GM18519 (cell line): ENCODE measurements around the gene CCND2.

Source experiments
- ATAC-seq: cut with Tn5 transposase; IDR thresholded peaks from one replicate; pipeline ENCODE4 v1.9.1; 2021; ENCODE audit warnings: mild to moderate bottlenecking, moderate library complexity; ENCODE audit not compliant: unreplicated experiment, low FRiP score

Gene CCND2

DNA sequence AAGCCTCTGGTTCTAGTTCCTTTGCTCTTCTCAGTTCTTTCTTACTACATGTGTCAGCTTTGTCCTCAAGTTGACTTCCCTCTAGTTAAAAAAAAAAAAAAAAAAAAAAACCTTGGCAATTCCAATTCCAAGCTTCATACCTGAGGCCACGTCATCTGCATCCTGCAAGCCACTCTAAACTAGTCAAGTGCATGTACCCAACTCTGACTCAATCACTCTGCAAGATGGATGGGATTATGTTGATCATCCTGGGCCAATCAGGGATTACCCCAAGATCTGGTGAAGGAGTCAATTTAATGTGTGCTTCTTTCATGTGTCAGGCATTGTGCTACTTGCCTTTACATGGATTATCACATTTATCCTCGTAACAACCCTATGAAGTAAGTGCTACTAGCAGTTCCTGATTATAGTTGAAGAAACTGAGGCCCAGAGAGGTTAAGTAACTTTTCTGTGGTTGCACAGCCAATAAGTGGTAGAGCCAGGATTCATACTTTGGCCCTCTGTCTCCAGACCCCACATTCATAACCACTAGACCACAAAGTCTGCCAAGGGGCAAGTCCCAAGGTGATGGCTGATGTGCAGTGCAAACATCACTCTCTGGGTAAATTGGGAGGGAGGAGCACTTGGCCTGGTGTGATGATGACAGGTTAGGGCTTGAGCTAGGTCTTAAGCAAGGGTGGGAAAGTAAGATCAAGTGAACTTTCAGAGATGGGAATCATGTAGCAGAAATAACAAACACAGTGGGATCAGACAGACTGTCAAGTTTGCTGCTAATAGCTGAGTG, 17.3 kb upstream of the CCND2 start:
- ATAC-seq = no peak

DNA sequence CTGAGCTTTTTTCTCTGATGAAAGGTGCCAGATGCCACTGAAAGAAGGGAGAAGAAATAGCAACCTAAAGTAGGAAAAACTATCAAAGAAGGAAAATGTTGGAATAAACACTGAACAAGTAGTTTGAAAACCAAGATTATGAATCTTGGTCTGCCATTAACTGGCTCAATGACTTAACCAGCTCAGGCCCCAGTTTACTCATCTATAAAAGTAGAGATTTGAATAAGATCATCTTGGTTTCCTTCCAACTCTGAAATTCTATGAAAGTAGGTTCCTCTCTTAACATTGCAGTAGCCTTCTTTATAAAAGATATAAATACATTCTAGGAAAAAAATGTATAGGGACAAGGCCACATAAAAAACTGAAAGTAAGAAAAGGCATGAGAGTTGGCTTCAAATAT, 16.1 kb upstream of the CCND2 start:
- no peak for ATAC-seq

DNA sequence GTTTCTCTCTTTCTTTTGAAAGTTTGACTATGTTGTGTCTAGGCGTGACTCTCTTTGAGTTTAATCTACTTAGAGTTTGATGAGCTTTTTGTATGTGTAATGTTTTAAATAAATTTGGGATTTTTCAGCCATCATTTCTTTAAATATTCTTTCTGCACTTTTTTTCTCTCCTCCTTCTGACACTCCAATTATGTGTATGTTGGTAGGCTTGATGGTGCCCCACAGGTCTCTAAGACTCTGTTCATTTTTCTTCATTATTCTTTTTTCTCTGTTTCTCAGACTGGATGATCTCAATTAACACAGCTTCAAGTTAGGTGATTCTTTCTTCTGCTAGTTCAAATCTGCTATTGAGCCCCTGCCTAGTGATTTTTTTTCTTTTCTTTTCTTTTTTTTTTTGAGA, 14.5 kb upstream of the CCND2 start:
- ATAC-seq = no peak

DNA sequence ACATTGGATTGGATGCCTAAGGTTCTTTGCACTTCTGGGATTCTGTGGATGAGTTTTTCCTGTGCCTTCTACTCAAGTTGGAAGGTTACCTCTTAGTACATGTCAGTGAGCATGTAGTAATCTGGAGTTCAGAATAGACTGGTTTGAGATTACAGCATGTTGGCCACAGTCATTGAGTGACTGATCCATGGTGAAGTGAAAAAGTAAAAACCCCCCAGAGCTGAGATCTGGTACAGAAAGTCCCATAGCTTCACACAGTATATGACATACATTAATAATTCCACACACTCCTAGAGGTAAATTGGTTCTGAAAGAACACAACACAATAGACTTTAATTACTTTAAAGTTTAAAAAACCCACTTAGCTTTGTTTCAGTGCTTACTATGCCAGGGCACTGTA, 11.9 kb upstream of the CCND2 start:
- ATAC-seq = no peak

DNA sequence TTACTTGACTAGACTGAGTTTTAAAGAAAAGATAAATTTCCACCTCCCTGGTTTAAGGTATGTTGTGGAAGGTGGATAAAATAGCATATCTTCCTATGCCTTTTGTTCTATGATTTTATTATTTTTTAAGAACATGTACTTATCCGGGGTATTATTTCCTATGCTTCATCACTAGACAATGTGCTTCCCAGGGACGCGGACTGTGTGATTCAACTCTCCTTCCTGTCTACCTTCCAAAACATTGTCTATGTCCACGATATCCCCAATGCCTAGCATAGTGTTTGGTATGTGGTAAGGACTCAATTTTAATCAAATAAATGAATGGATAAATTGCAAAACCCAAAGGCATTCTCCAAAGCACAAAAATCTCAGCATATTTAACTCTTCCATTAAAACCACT, 8.3 kb upstream of the CCND2 start:
- ATAC-seq = no peak

DNA sequence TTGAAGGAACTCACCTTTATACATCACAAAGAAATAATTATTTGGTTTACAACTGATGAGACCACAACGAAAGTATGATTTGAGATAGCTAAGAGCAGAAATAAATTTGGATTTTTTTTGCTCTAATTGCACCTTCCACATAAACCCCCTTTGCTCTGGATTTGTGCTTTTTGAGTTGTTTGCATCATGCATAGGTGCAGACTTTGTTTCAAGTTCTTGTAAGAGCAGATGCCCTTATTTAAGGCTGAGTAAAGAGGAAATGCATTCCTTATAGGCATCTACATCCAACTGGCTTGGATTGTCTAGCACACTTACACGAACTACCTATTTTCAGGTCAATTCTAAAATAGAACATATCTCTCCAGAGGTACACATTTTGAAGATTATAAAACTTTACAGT, 6.6 kb upstream of the CCND2 start:
- no peak for ATAC-seq

DNA sequence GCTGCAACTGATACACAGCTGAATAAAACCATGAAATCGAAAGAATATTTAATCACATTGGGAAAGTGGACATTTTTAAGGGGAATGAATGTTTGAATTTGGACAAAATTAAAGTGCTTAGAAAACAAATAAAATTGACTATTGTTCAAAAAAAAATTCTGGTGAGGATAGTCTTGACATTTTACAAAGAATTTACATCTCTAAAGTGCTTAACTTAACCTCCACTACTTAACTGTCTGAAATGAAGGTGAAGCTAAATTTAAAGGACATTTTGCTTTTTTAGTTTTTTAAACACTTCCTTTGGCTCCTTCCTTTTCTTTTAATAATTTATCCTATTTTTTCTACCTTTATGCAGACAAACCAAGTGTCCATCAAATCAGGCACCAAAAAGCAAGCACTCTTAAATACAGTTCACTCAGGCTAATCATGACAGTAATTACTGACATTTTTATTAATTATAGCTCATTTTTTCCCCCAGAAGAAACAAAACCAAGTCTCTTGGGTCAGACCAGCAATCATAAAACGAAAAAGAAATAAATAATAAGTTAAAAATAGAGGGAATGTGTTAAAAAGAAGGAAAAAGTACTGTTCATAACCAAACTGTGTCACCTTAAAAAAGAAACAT, 5.7 kb upstream of the CCND2 start:
- ATAC-seq = no peak

DNA sequence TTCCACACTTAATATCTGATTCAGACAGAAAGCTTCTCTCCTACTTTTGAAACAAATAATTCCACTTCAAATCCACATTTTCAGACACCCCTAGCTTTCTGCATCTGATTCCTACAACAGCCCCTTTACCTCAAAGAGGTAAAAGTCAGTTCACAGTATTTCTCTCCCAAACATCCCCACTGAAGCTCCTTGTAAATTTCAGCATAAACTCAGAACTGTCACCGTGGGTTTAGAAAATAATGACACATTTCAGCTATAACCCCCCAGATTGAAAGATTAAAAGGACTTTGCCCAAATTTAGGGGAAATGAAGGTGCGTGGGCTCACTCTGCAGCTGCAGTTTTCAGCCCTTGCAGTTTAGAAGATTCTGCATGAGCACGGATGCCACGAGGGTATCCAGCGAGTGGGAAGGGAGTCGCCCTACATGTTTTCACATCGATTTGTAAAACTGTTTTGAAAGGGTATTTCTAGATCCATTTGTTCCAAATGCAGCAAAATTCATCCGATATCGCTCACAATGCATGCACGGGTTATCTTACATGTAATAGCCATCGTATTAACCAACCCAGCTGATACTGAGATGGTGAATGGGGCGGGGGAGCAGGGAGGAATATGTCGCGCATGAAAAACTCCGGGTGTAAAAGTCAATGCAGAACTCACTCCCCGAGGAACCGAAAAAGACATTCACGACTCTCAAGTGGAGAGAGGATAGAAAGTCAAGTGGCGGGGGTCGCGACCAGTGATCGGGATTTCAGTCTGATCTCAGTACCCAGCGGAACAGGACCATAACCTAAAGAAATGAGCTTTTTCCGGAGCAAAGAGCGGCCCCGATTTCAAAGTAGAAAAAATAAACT, 5.0 kb upstream of the CCND2 start:
- ATAC-seq = no peak

DNA sequence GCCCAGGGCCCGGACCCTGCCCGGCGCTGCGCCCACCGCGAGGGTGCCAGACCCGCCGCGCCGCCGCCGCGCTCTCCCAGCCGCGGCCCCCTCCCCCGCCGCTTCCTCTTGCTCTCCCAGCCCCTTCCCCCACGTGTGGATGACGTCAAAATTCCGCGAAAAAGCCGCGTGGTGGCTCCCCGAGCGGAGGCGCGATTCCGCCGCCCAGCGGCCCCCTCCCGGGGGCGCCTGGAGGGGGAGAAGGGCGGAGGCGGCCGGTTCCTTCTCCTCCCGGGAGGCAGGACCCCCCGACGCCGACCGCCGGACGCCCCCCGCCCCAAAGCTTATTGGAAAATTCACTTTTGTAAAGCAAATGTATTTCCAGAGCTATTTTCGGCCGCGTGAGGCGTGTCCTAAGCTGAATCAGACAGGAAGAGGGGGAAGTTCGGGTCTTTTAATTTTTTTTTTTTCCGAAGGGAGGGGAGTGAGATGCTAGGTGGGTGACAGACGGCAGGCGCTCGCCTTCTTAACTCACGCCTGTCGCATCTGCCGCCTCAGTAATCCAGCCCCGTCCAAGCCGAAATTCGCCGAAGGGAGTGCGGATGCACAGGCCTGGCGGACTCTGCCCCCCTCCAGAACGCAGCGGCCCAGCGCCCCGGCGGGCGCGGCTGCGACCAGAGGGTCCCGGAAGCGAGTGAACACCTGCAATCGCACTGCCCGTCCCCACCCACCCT, 4.1 kb upstream of the CCND2 start:
- ATAC-seq = no peak

DNA sequence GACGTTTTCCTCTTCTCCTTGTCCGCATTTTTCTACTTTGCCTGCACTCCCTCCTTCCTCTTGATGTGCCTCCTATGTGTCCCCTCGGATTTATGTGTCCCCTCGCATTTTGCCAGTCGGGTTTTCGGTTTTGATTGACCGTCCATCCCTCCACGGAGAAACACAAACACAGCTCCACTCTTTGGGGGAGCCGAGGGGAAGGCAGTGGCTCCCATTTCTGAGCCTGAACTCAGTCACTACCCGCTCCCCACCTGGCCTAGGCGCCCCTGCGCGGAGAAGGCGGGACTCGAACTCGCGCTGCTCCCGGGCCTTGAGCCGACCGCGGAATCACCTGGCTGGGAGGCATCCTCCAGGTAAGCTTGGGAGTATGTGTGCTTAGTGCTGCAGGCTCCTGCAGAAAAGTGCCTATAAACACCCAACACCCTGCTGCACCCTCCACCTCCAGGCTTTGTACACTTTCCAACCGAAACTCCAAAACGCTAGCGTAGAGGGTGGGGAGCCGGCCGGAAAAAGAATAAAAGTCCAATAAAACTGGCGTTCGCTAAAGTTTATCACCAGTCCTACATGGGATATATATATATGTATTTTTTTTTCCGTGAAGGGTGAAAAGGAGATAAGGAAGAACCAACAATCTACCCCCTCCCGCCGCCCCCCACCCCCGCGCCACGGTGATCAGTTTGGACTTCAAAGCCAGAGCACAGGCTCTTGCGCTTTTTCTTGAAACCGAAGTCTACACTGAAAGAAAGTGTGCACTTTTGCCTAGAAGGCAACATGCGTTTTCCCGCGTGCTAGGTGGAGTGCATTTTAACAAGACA, 3.3 kb upstream of the CCND2 start:
- ATAC-seq = no peak

DNA sequence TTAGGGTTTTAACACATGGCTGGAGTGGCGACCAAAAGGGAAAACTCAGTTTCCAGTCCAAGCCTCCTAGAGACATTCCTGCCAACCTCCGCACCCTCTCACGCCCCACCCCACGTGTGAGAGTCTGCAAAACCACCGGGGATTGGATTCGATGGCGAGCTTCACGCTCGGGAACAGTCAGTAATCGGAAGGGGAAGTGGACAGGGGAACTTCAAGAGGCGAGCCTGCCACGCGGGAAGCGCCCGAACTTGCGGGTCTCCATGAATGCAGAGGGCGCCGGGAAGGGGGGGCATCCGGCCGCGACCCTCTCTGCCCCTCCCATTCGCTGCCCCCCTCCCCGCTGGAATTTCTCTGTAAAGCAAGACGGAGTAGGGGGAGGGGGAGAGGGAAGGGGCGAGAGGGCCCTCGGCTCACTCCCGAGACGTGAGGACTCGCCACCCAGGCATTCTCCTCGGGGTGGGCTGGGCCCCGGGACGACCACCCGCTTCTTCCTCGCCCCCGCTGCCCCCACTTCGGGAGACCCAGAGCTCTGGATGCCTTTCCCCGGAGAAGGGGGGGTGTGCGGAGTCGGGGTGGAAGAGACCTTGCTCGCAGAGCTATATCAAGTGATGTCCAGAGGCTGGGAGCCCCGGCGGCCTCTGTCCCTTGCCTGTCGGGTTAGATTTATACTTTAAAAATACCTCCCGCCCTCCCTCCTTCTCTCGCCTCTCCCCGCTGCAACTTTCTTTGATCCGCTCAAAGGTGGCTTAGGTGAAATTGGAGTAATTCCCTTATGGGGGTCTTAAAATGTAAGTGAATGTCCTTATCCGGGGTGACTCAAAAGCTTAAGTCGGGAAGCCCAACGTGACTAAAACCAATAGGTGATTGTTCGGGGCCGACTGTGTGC, 2.5 kb upstream of the CCND2 start:
- no peak for ATAC-seq

DNA sequence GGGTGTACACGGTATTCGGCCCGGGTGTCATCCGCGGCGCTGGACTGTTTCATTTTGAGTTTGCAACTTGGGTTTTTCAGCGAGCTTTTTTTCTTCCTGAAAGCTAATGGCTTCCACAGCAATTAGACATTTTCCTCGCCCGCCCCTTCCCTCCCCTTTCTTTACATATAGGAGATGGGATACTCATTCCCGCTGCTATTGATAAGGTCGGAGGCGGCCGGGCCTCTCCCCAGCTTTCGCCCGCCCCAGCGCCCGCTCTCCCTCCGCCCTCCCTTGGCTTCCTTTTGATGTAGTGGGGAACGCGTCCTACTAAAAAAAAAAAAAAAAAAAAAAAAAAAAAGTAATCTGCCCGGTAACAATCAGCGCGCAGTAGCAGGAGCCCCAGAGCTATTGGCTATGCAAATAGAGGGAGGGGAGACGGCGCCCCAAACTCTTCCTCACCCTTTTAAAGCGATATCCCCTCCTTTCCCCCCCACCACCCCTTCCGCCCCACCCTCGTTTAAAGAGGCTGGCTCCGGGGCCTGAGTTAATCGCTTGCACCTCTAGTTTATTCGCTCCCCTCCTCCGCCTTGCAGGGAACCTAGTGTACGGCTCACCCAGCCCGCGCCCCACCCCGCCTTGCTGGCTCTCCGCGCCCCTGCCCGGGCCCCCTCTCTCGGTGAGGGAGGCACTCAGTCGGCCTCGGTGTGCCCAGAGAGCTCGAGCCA, 1.7 kb upstream of the CCND2 start:
- no peak for ATAC-seq

DNA sequence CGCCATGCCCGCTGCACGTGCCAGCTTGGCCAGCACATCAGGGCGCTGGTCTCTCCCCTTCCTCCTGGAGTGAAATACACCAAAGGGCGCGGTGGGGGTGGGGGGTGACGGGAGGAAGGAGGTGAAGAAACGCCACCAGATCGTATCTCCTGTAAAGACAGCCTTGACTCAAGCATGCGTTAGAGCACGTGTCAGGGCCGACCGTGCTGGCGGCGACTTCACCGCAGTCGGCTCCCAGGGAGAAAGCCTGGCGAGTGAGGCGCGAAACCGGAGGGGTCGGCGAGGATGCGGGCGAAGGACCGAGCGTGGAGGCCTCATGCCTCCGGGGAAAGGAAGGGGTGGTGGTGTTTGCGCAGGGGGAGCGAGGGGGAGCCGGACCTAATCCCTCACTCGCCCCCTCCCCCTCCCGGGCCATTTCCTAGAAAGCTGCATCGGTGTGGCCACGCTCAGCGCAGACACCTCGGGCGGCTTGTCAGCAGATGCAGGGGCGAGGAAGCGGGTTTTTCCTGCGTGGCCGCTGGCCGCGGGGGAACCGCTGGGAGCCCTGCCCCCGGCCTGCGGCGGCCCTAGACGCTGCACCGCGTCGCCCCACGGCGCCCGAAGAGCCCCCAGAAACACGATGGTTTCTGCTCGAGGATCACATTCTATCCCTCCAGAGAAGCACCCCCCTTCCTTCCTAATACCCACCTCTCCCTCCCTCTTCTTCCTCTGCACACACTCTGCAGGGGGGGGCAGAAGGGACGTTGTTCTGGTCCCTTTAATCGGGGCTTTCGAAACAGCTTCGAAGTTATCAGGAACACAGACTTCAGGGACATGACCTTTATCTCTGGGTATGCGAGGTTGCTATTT, 914 bp upstream of the CCND2 start:
- ATAC-seq = no peak

DNA sequence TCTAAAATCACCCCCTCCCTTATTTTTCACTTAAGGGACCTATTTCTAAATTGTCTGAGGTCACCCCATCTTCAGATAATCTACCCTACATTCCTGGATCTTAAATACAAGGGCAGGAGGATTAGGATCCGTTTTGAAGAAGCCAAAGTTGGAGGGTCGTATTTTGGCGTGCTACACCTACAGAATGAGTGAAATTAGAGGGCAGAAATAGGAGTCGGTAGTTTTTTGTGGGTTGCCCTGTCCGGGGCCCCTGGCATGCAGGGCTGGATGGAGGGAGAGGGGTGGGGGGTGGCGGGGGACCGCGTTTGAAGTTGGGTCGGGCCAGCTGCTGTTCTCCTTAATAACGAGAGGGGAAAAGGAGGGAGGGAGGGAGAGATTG, 300 bp upstream of the CCND2 start:
- ATAC-seq = no peak

DNA sequence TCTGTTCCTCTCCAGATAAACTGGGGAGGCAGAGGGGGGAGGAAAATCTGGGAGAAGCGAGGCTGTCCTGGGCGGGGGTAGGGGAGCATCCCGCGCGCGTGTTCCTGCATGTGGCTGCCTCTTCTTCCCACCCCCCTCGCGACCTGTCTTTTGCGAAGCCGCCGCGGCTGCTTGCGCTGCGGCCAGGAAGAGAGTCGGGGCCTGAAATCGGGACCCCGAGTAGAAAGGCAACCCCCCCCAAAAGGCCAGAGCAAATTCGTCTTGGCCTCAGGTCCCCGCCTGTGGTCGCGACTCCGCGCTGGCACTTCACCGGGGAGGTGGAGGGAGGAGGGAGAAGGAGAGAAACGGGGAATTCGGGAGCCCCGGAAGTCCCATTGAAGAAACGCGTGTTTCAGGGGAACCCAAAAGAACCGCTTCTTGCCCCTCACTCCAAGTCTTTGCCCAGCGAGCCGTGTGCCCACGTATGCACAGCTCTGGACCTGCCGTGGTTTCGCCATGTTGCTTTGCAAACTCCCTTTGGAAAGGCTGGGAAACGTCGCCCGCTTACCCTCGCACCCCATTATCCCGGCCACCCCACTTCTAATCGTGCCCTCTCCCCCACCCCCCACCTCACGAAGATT, 944 bp downstream of the CCND2 start:
- no peak for ATAC-seq

DNA sequence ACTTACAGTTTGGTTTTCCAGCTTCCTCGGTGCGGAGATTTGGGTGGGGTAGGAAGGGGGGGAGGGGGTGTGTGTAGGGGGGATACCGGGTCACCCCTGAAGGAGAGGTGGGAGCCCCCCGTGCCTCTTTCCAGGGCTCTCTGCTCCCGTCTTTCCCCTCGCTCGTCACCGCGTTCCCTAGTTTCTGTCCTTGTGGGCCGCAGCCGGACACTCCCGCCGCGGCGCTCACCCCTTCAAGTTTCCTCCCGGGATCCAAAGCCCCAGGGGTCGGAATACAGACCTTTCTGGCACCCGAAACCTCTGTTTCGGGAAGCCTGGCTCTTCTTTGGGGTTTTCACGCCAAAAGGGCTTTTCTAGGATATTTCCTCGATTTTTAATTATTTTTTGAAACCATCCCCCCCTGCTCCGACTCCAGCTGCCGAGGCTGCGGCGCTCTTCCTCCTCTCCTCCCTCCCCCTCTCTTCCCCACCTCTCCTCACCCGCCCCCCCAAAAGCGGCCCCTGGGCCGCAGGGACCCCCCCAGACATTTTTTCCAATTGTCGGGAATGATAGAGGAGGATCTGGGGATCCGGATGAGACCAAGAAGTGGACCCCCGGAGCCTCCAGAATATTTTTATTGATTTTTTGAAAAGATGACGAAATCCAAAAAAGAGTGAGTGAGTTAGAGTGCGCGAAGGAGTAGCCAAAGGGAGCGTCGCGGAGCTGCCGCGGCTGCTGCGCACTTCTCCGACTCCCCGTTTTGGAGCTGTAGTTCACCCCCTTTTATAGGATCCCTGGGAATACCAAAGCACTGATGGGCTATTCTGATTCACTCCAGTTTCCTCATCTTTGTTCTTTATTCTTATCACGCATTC, 1.7 kb downstream of the CCND2 start:
- ATAC-seq = no peak
